SIG-M5 treated with dmso at 0.1 percent for 504 hours (cell line): ENCODE results near the gene IL18BP.

Experiments
- DNase-seq: peaks from one replicate; lab custom pipeline; 2025; ENCODE audit not compliant: unreplicated experiment; lab: John Stamatoyannopoulos, UW

IL18BP gene

DNA sequence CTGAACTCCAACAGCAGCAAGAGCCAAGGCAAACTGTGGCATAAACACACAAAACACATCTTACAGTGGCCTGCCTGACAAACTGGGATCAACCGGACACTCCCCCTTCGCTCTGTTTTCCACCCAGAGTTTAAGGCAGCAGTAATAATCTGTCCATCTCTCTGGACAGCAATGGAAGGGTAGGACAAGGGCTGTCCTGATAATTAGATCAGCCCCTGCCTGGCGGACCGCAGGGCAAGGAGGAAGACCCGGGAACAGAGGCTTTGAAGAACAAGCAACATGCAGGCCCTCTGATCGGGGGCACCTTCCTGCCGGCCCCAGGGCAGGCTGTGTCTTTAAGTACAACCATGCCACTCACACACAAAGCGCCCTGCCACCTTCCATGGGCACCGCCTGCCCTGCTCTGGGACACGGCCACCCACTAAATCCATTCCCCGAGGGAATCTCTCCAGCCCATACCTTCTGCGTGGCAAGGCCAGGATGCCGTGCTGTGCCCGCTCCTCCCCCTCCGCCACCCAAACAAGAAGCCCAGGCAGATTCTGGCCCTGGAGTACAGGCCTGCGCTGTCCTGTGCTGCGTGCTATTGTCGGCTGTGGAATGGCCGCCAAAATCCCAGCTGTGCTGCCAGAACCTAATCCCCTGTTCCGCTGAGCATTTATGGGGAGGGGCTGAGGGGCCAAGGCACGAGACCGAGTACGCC is 42.8 kb downstream of the IL18BP start:
- DNase-seq = no peak

DNA sequence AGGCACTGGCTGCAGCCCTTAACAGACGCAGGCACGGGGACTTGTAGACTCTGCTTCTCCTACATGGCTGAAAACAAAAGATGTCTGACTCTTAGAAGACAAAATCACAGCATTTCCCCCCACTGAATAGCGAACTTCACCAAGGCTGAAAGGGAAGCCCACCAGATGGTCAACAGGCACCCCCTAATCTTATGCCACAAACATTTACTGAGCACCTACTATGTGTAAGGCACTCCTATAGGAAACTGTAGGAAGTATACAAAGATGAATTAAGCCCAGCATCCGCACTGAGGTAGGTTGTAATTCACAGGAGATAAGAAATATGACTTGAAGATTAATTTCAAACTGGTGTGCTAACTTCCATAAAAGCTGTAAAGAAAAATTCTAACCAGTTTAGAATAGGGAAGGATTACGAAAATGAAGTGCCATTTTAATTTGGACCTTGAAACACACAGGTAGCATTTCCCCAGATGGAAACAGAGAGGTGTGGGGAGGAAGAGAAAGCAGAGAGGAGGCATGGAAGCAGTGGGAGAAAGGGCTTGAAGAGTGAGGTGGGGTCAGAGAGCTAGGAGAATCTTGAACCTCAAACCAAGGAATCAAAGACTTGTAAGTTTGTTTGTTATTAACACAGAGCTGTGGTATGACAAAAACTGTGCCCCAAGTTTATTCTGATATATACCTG is 43.5 kb downstream of the IL18BP start:
- DNase-seq = no peak

DNA sequence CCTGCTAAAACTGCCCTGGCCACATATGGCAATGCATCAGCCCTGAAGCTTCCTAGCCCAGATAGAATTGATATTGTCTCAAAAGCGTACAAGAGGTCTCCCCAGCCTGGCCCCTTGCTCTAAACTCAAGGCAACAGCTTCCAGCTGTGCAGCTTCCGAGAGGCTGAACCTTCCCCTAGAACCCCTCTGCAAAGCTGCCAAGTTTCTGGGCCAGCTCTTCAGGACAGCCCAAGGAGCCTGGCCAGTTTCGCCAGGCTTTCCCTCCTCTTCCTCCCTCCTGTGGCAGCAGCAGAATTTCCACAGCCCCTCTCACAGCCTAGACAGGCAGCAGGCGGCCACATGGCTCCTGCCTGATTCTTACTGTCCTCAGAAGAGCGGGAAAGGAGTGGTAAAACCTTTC is 47.1 kb downstream of the IL18BP start:
- no peak for DNase-seq

DNA sequence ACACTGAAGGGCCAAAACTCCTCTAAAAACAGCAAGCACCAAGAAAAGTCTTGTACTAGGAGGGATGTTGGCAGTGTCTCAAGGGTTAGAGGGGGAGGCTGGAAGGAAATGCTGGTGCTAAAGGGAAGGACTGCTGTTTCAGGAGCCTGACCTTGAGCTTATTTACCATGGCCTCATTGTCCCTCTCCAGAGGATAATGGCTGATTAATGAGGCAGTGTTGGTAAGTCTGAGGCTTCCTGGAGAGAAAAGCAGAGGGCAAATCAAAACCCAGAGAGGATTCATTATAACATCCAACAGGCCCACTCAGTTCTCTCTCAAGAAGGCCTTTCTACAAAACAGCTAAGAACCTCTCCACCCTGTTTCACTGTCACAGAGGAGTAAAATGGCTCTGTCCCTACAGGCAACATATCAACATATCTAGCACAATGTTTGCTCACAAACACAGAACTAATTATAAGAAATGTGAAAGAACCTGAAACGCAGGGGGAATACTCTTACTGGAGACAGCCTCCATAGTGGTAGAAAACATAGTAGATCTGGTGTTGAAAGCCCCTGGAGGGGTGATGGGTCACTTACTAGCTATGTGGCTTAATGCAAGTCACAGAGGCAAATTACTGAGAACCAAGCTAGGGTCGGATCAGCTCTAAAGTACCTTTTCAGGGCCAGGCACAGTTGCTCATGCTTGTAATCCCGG is 50.2 kb downstream of the IL18BP start:
- no peak for DNase-seq
